Left lobe of liver (tissue), 2 donors: ENCODE results near the gene PLET1. TPM values are rescaled to one million over a fixed set of nuclear protein-coding genes. Genes with fewer than 3 reads are reported as not detected.

Experiments
- ATAC-seq: fragments of 200-7000 bp; cut with Tn5 transposase; one replicate; pipeline ENCODE4 v1.9.1; 2020; ENCODE audit warnings: mild to moderate bottlenecking, moderate library complexity
- DNase-seq: peaks from one replicate; pipeline ENCODE4 v3.0.0-alpha.2; 2020; ENCODE audit warnings: low spot score
- total RNA-seq: library from RNA; stranded (reverse); gene quantifications from one replicate; pipeline ENCODE4 v1.2.1, GENCODE V29; 2021
- donor health status: DM: no; HTN: no; CAD: no; lungs with moderate emphysema.
- donor health status: DM: no; HTN: yes; CAD: no.

PLET1 gene
- not detected for total RNA-seq

GRCh38 chr11:112260490-112260889 lies at the start of gene PLET1:
Gene PLET1 (minus strand): TSS chr11:112260860. CDS start chr11:112260589, 271 bp downstream.
- ATAC-seq (no peak), DNase-seq (no peak)

GRCh38 chr11:112310419-112310818 lies 49.8 kb upstream of the PLET1 start:
- ATAC-seq (no peak), DNase-seq (no peak)

GRCh38 chr11:112308651-112309050 lies 48.0 kb upstream of the PLET1 start:
- DNase-seq: no peak
- no peak for ATAC-seq

- DNase-seq (no peak), ATAC-seq (no peak)
Measured at GRCh38 chr11:112307616-112308015, 47.0 kb upstream of the PLET1 start.

GRCh38 chr11:112306230-112306629 lies 45.6 kb upstream of the PLET1 start:
- ATAC-seq: no peak
- no peak for DNase-seq

- DNase-seq (no peak), ATAC-seq (no peak)
Measured at GRCh38 chr11:112304914-112305313, 44.3 kb upstream of the PLET1 start.

- ATAC-seq (no peak), DNase-seq (no peak)
Measured at GRCh38 chr11:112303616-112304015, 43.0 kb upstream of the PLET1 start.

GRCh38 chr11:112302226-112302868 lies 41.7 kb upstream of the PLET1 start:
- ATAC-seq: peak; percentile 35
- DNase-seq: no peak

GRCh38 chr11:112300094-112300786 lies 39.6 kb upstream of the PLET1 start:
- DNase-seq (no peak), ATAC-seq (no peak)

GRCh38 chr11:112298535-112298934 lies 37.9 kb upstream of the PLET1 start:
- DNase-seq (peak; percentile 92), ATAC-seq (peak; percentile 85)

- DNase-seq: no peak
- no peak for ATAC-seq
Measured at GRCh38 chr11:112297248-112297866, 36.7 kb upstream of the PLET1 start.

- DNase-seq (no peak), ATAC-seq (no peak)
Measured at GRCh38 chr11:112296044-112296443, 35.4 kb upstream of the PLET1 start.

GRCh38 chr11:112294688-112295340 lies 34.2 kb upstream of the PLET1 start:
- ATAC-seq: no peak
- no peak for DNase-seq

- DNase-seq: peak; percentile 59
- ATAC-seq: peak; percentile 45
Measured at GRCh38 chr11:112293614-112294013, 33.0 kb upstream of the PLET1 start.

- ATAC-seq (no peak), DNase-seq (no peak)
Measured at GRCh38 chr11:112292785-112293407, 32.2 kb upstream of the PLET1 start.

- DNase-seq (no peak), ATAC-seq (no peak)
Measured at GRCh38 chr11:112292188-112292587, 31.5 kb upstream of the PLET1 start.

- ATAC-seq (peak; percentile 24), DNase-seq (no peak)
Measured at GRCh38 chr11:112291191-112291590, 30.5 kb upstream of the PLET1 start.

GRCh38 chr11:112290493-112290850 lies 29.8 kb upstream of the PLET1 start:
- ATAC-seq: no peak
- DNase-seq: no peak

GRCh38 chr11:112289588-112290492 lies 29.2 kb upstream of the PLET1 start:
- DNase-seq: peak; percentile 88
- ATAC-seq: peak; percentile 96

GRCh38 chr11:112288021-112288420 lies 27.4 kb upstream of the PLET1 start:
- ATAC-seq: no peak
- no peak for DNase-seq
